Vagina (tissue), 2 donors: Measurements from ENCODE around the gene MICALL2. TPM values are rescaled to one million over a fixed set of nuclear protein-coding genes. Genes with fewer than 3 reads are reported as not detected.

Source experiments
- DNase-seq, 2 donors: peaks; one replicate each; pipeline ENCODE4 v3.0.0-alpha.2; 2017; ENCODE audit errors: extremely low spot score in 2 of 2
- H3K27ac ChIP-seq: fragments of 200-600 bp; sonication (generic); one replicate; pipeline ENCODE4 v1.5.1; 2019
- H3K27me3 ChIP-seq: fragments of 200-600 bp; sonication (generic); one replicate; pipeline ENCODE4 v1.5.1; 2019
- H3K36me3 ChIP-seq, 2 donors: fragments of 200-600 bp; sonication (generic); one replicate each; pipeline ENCODE4 v1.5.1; 2017 to 2019
- H3K4me1 ChIP-seq: fragments of 200-600 bp; sonication (generic); one replicate; pipeline ENCODE4 v1.5.1; 2019
- H3K4me3 ChIP-seq, 2 donors: fragments of 200-600 bp; sonication (generic); 1 replicate in 1 of 2; 2 replicates in 1 of 2; pipeline ENCODE4 v1.5.1; 2016 to 2019
- H3K9me3 ChIP-seq: fragments of 200-600 bp; sonication (generic); one replicate; pipeline ENCODE4 v1.5.1; 2019
- CTCF ChIP-seq, 3 experiments: fragments of 450-650 bp in 2 of 3; fragments of 200-600 bp in 1 of 3; sonication (generic) in 1 of 3; IDR thresholded peaks; one replicate each; pipeline ENCODE4 v1.5.1; 2017 to 2019; ENCODE audit warnings: antibody characterized with exemption in 3 of 3, mild to moderate bottlenecking in 2 of 3, moderate library complexity in 2 of 3
- POLR2A ChIP-seq, 2 donors: fragments of 450-650 bp; IDR thresholded peaks; one replicate each; pipeline ENCODE4 v1.6.1; 2017; ENCODE audit warnings: antibody characterized with exemption in 2 of 2, mild to moderate bottlenecking in 2 of 2, moderate library complexity in 2 of 2
- POLR2AphosphoS5 ChIP-seq, 2 donors: sonication (generic); formaldehyde crosslinking; IDR thresholded peaks; one replicate each; pipeline ENCODE4 v1.9.0; 2017; ENCODE audit warnings: antibody characterized with exemption in 2 of 2, mild to moderate bottlenecking in 2 of 2, low read depth in 1 of 2; ENCODE audit not compliant: insufficient read depth in 1 of 2
- intact Hi-C: fragments of 100-400 bp; cut with DNase I; formaldehyde crosslinking; loops from one replicate; pipeline ENCODE4 v1.15.1; 2023
- total RNA-seq: library from RNA; depleted of rRNA; stranded (reverse); fragments of >200 nt; gene quantifications from one replicate; pipeline ENCODE4 v1.2.3, GENCODE V29; 2016

Gene MICALL2
- total RNA-seq, 1 donor from 2014 or later: 15.7 TPM

GRCh38 chr7:1475991-1476390 is 16.7 kb upstream of the MICALL2 start:
- no peak for DNase-seq
- Histone ChIP-seq H3K27ac (no peak overlapping the region), H3K4me3 (no peak overlapping the region), H3K4me1 (peaks cover 11% of the 10 kb centered on the region), H3K36me3 (peaks cover 0 to 65% of the 10 kb centered on the region in 2 donors), H3K9me3 (no peaks in the 10 kb centered on the region), H3K27me3 (no peaks in the 10 kb centered on the region)
- TF ChIP-seq POLR2AphosphoS5 (IDR thresholded peaks at IDR 0.05; ENCODE audit: insufficient read depth in 1 of 2, low read depth in 1 of 2) (no peak), POLR2A (IDR thresholded peaks at IDR 0.05) (no peak), CTCF (IDR thresholded peaks at IDR 0.05) (no peak)
- intact Hi-C loops: no loop called here

GRCh38 chr7:1475393-1475792 is 16.1 kb upstream of the MICALL2 start:
- no peak for TF ChIP-seq CTCF (IDR thresholded peaks at IDR 0.05)
- TF ChIP-seq POLR2A (IDR thresholded peaks at IDR 0.05): no peak
- no peak for TF ChIP-seq POLR2AphosphoS5 (IDR thresholded peaks at IDR 0.05; ENCODE audit: insufficient read depth in 1 of 2, low read depth in 1 of 2)
- no peaks in the 10 kb centered on the region for H3K9me3 ChIP-seq
- no peaks in the 10 kb centered on the region for H3K27me3 ChIP-seq
- intact Hi-C loops: no loop called here
- H3K36me3 ChIP-seq: peaks cover 0 to 70% of the 10 kb centered on the region in 2 donors
- no peak overlapping the region for H3K27ac ChIP-seq
- DNase-seq: no peak
- no peak overlapping the region for H3K4me3 ChIP-seq
- peaks cover 11% of the 10 kb centered on the region for H3K4me1 ChIP-seq

GRCh38 chr7:1474736-1475135 is 15.5 kb upstream of the MICALL2 start:
- Histone ChIP-seq H3K4me3 (no peak overlapping the region), H3K4me1 (peaks cover 11% of the 10 kb centered on the region), H3K36me3 (peaks cover 0 to 72% of the 10 kb centered on the region in 2 donors), H3K27ac (no peak overlapping the region), H3K9me3 (no peaks in the 10 kb centered on the region), H3K27me3 (no peaks in the 10 kb centered on the region)
- intact Hi-C loops: loop anchor here (5.0 kb wide), 1 partner anchor 247 kb away; no protein-coding TSS in a partner anchor
- no peak for DNase-seq
- no peak for TF ChIP-seq POLR2A (IDR thresholded peaks at IDR 0.05)
- no peak for TF ChIP-seq POLR2AphosphoS5 (IDR thresholded peaks at IDR 0.05; ENCODE audit: insufficient read depth in 1 of 2, low read depth in 1 of 2)

- peak in 1 of 2 donors; percentile 11 for TF ChIP-seq POLR2AphosphoS5 (IDR thresholded peaks at IDR 0.05; ENCODE audit: insufficient read depth in 1 of 2, low read depth in 1 of 2)
- no peak for TF ChIP-seq POLR2A (IDR thresholded peaks at IDR 0.05)
- peak; percentile 58 to 90 (median 76) for TF ChIP-seq CTCF (IDR thresholded peaks at IDR 0.05)
- H3K27me3 ChIP-seq: no peaks in the 10 kb centered on the region
- DNase-seq: no peak
- peaks cover 11% of the 10 kb centered on the region for H3K4me1 ChIP-seq
- no peaks in the 10 kb centered on the region for H3K9me3 ChIP-seq
- H3K4me3 ChIP-seq: no peak overlapping the region
- peaks cover 0 to 66% of the 10 kb centered on the region in 2 donors for H3K36me3 ChIP-seq
- intact Hi-C loops: loop anchor here (1.0 to 5.0 kb wide), 2 partner anchors 41 to 247 kb away; no protein-coding TSS in a partner anchor
- H3K27ac ChIP-seq: no peak overlapping the region
These were observed 14.7 kb upstream of the MICALL2 start for GRCh38 chr7:1473864-1474512.

- Histone ChIP-seq H3K4me3 (no peak overlapping the region), H3K36me3 (peaks cover 0 to 40% of the 10 kb centered on the region in 2 donors), H3K4me1 (peaks cover 22% of the 10 kb centered on the region), H3K27me3 (no peaks in the 10 kb centered on the region), H3K27ac (no peak overlapping the region), H3K9me3 (no peaks in the 10 kb centered on the region)
- TF ChIP-seq CTCF (IDR thresholded peaks at IDR 0.05): no peak
- TF ChIP-seq POLR2A (IDR thresholded peaks at IDR 0.05): no peak
- TF ChIP-seq POLR2AphosphoS5 (IDR thresholded peaks at IDR 0.05; ENCODE audit: insufficient read depth in 1 of 2, low read depth in 1 of 2): no peak
- DNase-seq: no peak
- intact Hi-C loops: loop anchor here (5.0 kb wide), 1 partner anchor 244 kb away; no protein-coding TSS in a partner anchor
These were observed 11.6 kb upstream of the MICALL2 start for GRCh38 chr7:1470901-1471300.
